ENCODE measurements around the gene PRPSAP1.
"Not testable (repeated sequence)": the region's sequence is repeated elsewhere in the genome, so short reads cannot be mapped to it uniquely, and the experiment has no call there.

The PRPSAP1 gene

GRCh38 chr17:76326306-76326705 is 27.4 kb downstream of the PRPSAP1 start:
- no peak for DNase-seq (ENCODE audit: low read depth in 2 of 2)

GRCh38 chr17:76318586-76318985 is 35.1 kb downstream of the PRPSAP1 start:
- no peak for DNase-seq (ENCODE audit: low read depth in 2 of 2)

- no peak for DNase-seq (ENCODE audit: low read depth in 2 of 2)
These were observed 36.2 kb downstream of the PRPSAP1 start for GRCh38 chr17:76317535-76317934.

GRCh38 chr17:76314392-76315227 is 39.1 kb downstream of the PRPSAP1 start:
- no peak for DNase-seq (ENCODE audit: low read depth in 2 of 2)

- no peak for DNase-seq (ENCODE audit: low read depth in 2 of 2)
These were observed 41.0 kb downstream of the PRPSAP1 start for GRCh38 chr17:76312735-76313134.

GRCh38 chr17:76309461-76309860 is 44.3 kb downstream of the PRPSAP1 start:
- no peak for DNase-seq (ENCODE audit: low read depth in 2 of 2)

- DNase-seq (ENCODE audit: low read depth in 2 of 2): no peak
These were observed 45.8 kb downstream of the PRPSAP1 start, which contains the start of gene QRICH2 for GRCh38 chr17:76307966-76308338. QRICH2 (minus strand) TSS chr17:76308276; CDS start chr17:76307998, 278 bp downstream.

GRCh38 chr17:76307299-76307965 is 46.3 kb downstream of the PRPSAP1 start:
- DNase-seq (ENCODE audit: low read depth in 2 of 2): no peak

GRCh38 chr17:76305135-76305454 is 48.6 kb downstream of the PRPSAP1 start:
- DNase-seq (ENCODE audit: low read depth in 2 of 2): not testable (repeated sequence)

- DNase-seq (ENCODE audit: low read depth in 2 of 2): no peak
These were observed 49.2 kb downstream of the PRPSAP1 start for GRCh38 chr17:76304226-76305134.

- DNase-seq (ENCODE audit: low read depth in 2 of 2): no peak
These were observed 56.3 kb downstream of the PRPSAP1 start for GRCh38 chr17:76297436-76297835.

- no peak for DNase-seq (ENCODE audit: low read depth in 2 of 2)
These were observed 56.8 kb downstream of the PRPSAP1 start for GRCh38 chr17:76296889-76297288.

- no peak for DNase-seq (ENCODE audit: low read depth in 2 of 2)
These were observed 57.5 kb downstream of the PRPSAP1 start for GRCh38 chr17:76296186-76296585.

GRCh38 chr17:76293106-76293505 is 60.6 kb downstream of the PRPSAP1 start:
- no peak for DNase-seq (ENCODE audit: low read depth in 2 of 2)

- no peak for DNase-seq (ENCODE audit: low read depth in 2 of 2)
These were observed 61.1 kb downstream of the PRPSAP1 start for GRCh38 chr17:76292567-76292966.

GRCh38 chr17:76281573-76282371 is 71.9 kb downstream of the PRPSAP1 start:
- DNase-seq (ENCODE audit: low read depth in 2 of 2): no peak

- no peak for DNase-seq (ENCODE audit: low read depth in 2 of 2)
These were observed 73.1 kb downstream of the PRPSAP1 start for GRCh38 chr17:76280650-76281049.

- DNase-seq (ENCODE audit: low read depth in 2 of 2): no peak
These were observed 73.9 kb downstream of the PRPSAP1 start for GRCh38 chr17:76279742-76280287.

GRCh38 chr17:76278952-76279741 is 74.6 kb downstream of the PRPSAP1 start:
- DNase-seq (ENCODE audit: low read depth in 2 of 2): peak; percentile 87 to 88

- DNase-seq (ENCODE audit: low read depth in 2 of 2): no peak
These were observed 75.3 kb downstream of the PRPSAP1 start for GRCh38 chr17:76278268-76278908.
